Activated CD4-positive, alpha-beta T cell treated with anti-CD3 and anti-CD28 coated beads for 48 hours (primary cell): Measurements from ENCODE around the gene CNTNAP2.

ENCODE experiments used
- DNase-seq: peaks from one replicate; pipeline ENCODE4 v3.0.0-alpha.2; 2020

The CNTNAP2 gene

GRCh38 chr7:146700015-146700560 is 583.5 kb downstream of the CNTNAP2 start:
- no peak for DNase-seq

- DNase-seq = no peak
Measured at GRCh38 chr7:146701166-146701565, 584.6 kb downstream of the CNTNAP2 start.

GRCh38 chr7:146702898-146703297 is 586.3 kb downstream of the CNTNAP2 start:
- DNase-seq = no peak

GRCh38 chr7:146709451-146710027 is 592.9 kb downstream of the CNTNAP2 start:
- DNase-seq = no peak

- no peak for DNase-seq
Measured at GRCh38 chr7:146713205-146713604, 596.6 kb downstream of the CNTNAP2 start.

GRCh38 chr7:146713934-146714333 is 597.3 kb downstream of the CNTNAP2 start:
- DNase-seq = no peak

GRCh38 chr7:146720195-146720594 is 603.6 kb downstream of the CNTNAP2 start:
- no peak for DNase-seq

- DNase-seq = no peak
Measured at GRCh38 chr7:146722986-146723385, 606.4 kb downstream of the CNTNAP2 start.

GRCh38 chr7:146725520-146725919 is 608.9 kb downstream of the CNTNAP2 start:
- DNase-seq = no peak

- DNase-seq = no peak
Measured at GRCh38 chr7:146728141-146728540, 611.5 kb downstream of the CNTNAP2 start.

GRCh38 chr7:146728611-146729010 is 612.0 kb downstream of the CNTNAP2 start:
- no peak for DNase-seq

GRCh38 chr7:146731185-146731584 is 614.6 kb downstream of the CNTNAP2 start:
- DNase-seq = no peak

GRCh38 chr7:146735992-146736391 is 619.4 kb downstream of the CNTNAP2 start:
- no peak for DNase-seq

GRCh38 chr7:146736446-146737190 is 620.0 kb downstream of the CNTNAP2 start:
- DNase-seq = no peak

- no peak for DNase-seq
Measured at GRCh38 chr7:146740039-146740438, 623.4 kb downstream of the CNTNAP2 start.

GRCh38 chr7:146741911-146742310 is 625.3 kb downstream of the CNTNAP2 start:
- no peak for DNase-seq

GRCh38 chr7:146754385-146754784 is 637.8 kb downstream of the CNTNAP2 start:
- DNase-seq = no peak

- no peak for DNase-seq
Measured at GRCh38 chr7:146755585-146755984, 639.0 kb downstream of the CNTNAP2 start.

GRCh38 chr7:146764458-146764857 is 647.9 kb downstream of the CNTNAP2 start:
- no peak for DNase-seq

- DNase-seq = no peak
Measured at GRCh38 chr7:146768957-146769356, 652.4 kb downstream of the CNTNAP2 start.

- DNase-seq = no peak
Measured at GRCh38 chr7:146772601-146773000, 656.0 kb downstream of the CNTNAP2 start.

- DNase-seq = no peak
Measured at GRCh38 chr7:146773506-146773905, 656.9 kb downstream of the CNTNAP2 start.

- no peak for DNase-seq
Measured at GRCh38 chr7:146781352-146782116, 664.9 kb downstream of the CNTNAP2 start.

GRCh38 chr7:146787266-146787665 is 670.7 kb downstream of the CNTNAP2 start:
- no peak for DNase-seq
